Ishikawa (cell line): ENCODE measurements around the gene S100A5.

Source experiments
- EP300 ChIP-seq: IDR thresholded peaks from 2 replicates; pipeline ENCODE4 v1.6.1; 2012; ENCODE audit warnings: borderline replicate concordance
- RAD21 ChIP-seq: IDR thresholded peaks from 2 replicates; pipeline ENCODE4 v1.6.1; 2012; ENCODE audit warnings: low read depth
- TAF1 ChIP-seq: IDR thresholded peaks from 2 replicates; pipeline ENCODE4 v1.6.1; 2012; ENCODE audit warnings: low read depth, mild to moderate bottlenecking

DNA sequence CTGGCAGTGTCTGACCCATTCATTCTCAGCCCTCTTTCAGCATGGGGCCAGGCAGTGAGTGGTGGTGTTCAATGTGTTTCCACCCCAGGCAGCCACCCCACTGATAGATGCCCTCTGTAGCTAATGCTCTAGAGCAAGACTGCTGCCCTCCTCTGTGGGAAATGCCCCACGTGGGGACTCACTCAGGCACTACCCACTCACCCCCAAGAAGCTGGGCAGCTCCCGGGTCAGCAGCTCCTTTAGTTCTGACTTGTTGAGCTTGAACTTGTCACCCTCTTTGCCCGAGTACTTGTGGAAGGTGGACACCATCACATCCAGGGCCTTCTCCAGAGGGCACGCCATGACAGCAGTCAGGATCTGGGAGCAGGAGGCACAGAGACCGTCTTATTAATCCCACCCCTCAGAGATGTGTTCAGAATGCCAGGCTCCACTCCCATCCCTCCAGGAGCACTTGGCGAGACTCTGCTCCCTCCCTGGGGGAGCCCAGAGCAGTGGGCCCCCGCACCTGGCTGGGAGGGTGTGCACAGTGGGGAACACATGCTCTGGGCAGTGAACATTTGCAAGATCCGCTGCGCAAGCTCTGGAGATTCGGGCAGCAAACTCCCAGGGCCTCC, 3.8 kb upstream of the S100A5 start:
- TF ChIP-seq TAF1 (no peak), EP300 (no peak), RAD21 (no peak)
